Panc1 (cell line): ENCODE data around the gene RAB7B.

Experiments
- CTCF ChIP-seq: fragments of 450-650 bp; IDR thresholded peaks from 2 replicates; pipeline ENCODE4 v1.5.1; 2017; ENCODE audit warnings: mild to moderate bottlenecking
- REST ChIP-seq, 2 experiments: IDR thresholded peaks; 2 replicates each; pipeline ENCODE4 v1.6.1; 2011 to 2012; ENCODE audit warnings: low read depth in 2 of 2, control low read depth in 1 of 2, low read length in 1 of 2, mild to moderate bottlenecking in 1 of 2, moderate library complexity in 1 of 2; ENCODE audit not compliant: insufficient read depth in 1 of 2

GRCh38 chr1:206012086-206012859 lies 9.1 kb upstream of the RAB7B start:
- TF ChIP-seq CTCF = no peak
- no peak for TF ChIP-seq REST (IDR thresholded peaks at IDR 0.05; ENCODE audit: insufficient read depth in 1 of 2, low read depth in 2 of 2, low read length in 1 of 2)
